Right cardiac atrium (tissue), 5 donors: ENCODE measurements around the gene TLR2. TPM values are rescaled to one million over a fixed set of nuclear protein-coding genes. Genes with fewer than 3 reads are reported as not detected.
A peak's percentile ranks its signal among the peaks of the same experiment; 100 is the strongest.

Experiments
- ATAC-seq, 2 donors: fragments of 200-7000 bp; cut with Tn5 transposase; one replicate each; pipeline versions ENCODE4 v1.8.0 to v1.9.1; 2020; ENCODE audit warnings: moderate library complexity in 2 of 2, mild to moderate bottlenecking in 1 of 2
- DNase-seq, 3 donors: peaks; one replicate each; pipeline ENCODE4 v3.0.0-alpha.2; 2020
- H3K27ac ChIP-seq: one replicate; pipeline ENCODE4 v1.5.1; 2013; ENCODE audit warnings: mild to moderate bottlenecking, low read length, control low read depth, moderate library complexity
- H3K27me3 ChIP-seq: one replicate; pipeline ENCODE4 v1.6.1; 2013; ENCODE audit not compliant: control insufficient read depth, insufficient read depth
- H3K4me1 ChIP-seq: one replicate; pipeline ENCODE4 v1.6.1; 2013; ENCODE audit warnings: low read length; ENCODE audit not compliant: control insufficient read depth, insufficient read depth
- H3K4me3 ChIP-seq: one replicate; pipeline ENCODE4 v1.5.1; 2013; ENCODE audit warnings: low read length, control low read depth
- H3K9me3 ChIP-seq: one replicate; pipeline ENCODE4 v1.6.1; 2013; ENCODE audit warnings: low read length; ENCODE audit not compliant: control insufficient read depth
- WGBS: extraction: QIAGEN DNeasy Blood & Tissue Kit; methylation state at CpG from one replicate; pipeline ENCODE4 v1.1.7; 2013; 5-methylcytosine and 5-hydroxymethylcytosine counted together
- intact Hi-C, 4 donors: fragments of 100-400 bp; cut with DNase I; formaldehyde crosslinking; loops; one replicate each; pipeline versions ENCODE4 v1.11.0 to v1.14.0; 2022 to 2023
- long read RNA-seq, 4 donors: library from polyadenylated mRNA; unstranded; transcript quantifications; one replicate each; pipeline ENCODE4 v2.0.0, GENCODE V29; 2020 to 2021
- polyA plus RNA-seq: library from polyadenylated mRNA; stranded (reverse); fragments of 200-250 nt; gene quantifications from one replicate; pipeline ENCODE4 v1.2.3, GENCODE V29; 2013
- total RNA-seq, 4 donors: library from RNA; stranded (reverse); fragmentation: NEBNext Ultra II Directional; extraction: Animal tissue kit (Norgen Biotek cat#: 25700); gene quantifications; one replicate each; pipeline ENCODE4 v1.2.1, GENCODE V29; 2021
- donor health status: healthy with polysubstance abuse.
- donor health status: DM: no; HTN: yes; CAD: no.
- donor health status: DM: no; HTN: no; CAD: no.
- donor health status: DM: no; HTN: yes; CAD: no; lungs with severe emphysema.
- donor health status: DM: yes; HTN: yes; CAD: no.

Gene TLR2, protein sequence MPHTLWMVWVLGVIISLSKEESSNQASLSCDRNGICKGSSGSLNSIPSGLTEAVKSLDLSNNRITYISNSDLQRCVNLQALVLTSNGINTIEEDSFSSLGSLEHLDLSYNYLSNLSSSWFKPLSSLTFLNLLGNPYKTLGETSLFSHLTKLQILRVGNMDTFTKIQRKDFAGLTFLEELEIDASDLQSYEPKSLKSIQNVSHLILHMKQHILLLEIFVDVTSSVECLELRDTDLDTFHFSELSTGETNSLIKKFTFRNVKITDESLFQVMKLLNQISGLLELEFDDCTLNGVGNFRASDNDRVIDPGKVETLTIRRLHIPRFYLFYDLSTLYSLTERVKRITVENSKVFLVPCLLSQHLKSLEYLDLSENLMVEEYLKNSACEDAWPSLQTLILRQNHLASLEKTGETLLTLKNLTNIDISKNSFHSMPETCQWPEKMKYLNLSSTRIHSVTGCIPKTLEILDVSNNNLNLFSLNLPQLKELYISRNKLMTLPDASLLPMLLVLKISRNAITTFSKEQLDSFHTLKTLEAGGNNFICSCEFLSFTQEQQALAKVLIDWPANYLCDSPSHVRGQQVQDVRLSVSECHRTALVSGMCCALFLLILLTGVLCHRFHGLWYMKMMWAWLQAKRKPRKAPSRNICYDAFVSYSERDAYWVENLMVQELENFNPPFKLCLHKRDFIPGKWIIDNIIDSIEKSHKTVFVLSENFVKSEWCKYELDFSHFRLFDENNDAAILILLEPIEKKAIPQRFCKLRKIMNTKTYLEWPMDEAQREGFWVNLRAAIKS
- total RNA-seq, result 10 to 100 TPM in 2 of 4 donors, 1 to 10 TPM in 2; 3.1 to 15.1 (median 10.2) TPM
- polyA plus RNA-seq, result 2.0 TPM
- long read RNA-seq, donor 1, partial matches to known transcripts, result 0 of 7 reads
- long read RNA-seq, donor 1, other reads (novel, unspliced or antisense), result 1 of 7 reads
- long read RNA-seq, donor 2, partial matches to known transcripts, result 0 of 2 reads
- long read RNA-seq, donor 2, other reads (novel, unspliced or antisense), result 1 of 2 reads
- long read RNA-seq, donor 3, full-length matches to known transcripts, result 14 of 19 reads
- long read RNA-seq, donor 3, partial matches to known transcripts, result 0 of 19 reads
- long read RNA-seq, donor 3, other reads (novel, unspliced or antisense), result 5 of 19 reads
- long read RNA-seq, donor 4, partial matches to known transcripts, result 0 of 2 reads
- long read RNA-seq, donor 4, other reads (novel, unspliced or antisense), result 2 of 2 reads

DNA sequence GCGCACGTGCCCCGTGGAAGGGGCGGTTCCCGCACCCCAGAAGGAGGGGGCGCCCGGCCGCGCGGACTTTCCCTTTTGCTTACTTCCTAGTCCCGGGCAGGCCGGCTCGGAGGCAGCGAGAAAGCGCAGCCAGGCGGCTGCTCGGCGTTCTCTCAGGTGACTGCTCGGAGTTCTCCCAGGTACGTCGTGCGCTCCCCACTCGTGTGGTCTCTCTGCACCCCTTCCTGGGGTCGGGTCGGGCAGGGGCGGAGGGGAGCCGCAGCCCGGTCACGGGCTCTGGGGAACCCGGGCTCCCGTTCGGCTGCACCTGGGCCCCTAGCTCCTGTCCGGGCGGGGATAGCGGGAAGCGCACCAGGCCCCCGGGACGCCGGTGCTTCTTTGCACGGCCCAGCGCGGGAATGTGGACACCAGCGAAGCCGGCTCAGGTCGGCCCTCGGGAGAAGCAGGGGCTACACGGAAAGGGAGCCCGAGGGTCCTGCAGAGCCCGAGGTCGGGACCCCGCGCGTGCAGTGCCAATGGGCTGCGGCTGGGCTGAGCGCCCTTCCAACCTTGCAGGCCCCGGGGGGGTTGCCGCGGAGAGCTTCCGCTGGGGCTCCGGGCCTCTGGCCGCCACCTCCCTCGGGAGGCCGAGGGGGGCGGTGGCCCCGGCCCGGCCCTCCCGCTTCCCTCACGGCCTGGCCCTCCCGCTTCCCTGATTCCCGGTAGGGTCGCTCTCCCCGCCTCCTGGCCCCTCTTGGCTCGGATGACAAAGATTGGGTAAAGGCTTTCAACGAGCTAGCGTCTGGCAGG lies at the start of gene TLR2:
Gene TLR2 (plus strand): TSS at position 99 of the 789 bp plus-strand sequence. CDS start 18,628 bp downstream, outside the sequence.
- Histone ChIP-seq H3K27me3 (no peaks in the 10 kb centered on the region), H3K4me3 (peak within 1 kb of the TSS; percentile 67), H3K27ac (no peak within 1 kb of the TSS), H3K9me3 (peaks cover 2% of the 10 kb centered on the region), H3K4me1 (no peaks in the 10 kb centered on the region)
- ATAC-seq (peak; percentile 91 to 93), DNase-seq (peak; percentile 56 to 90 (median 84))
- intact Hi-C loops, result no loop called here
- WGBS, result under 1% methylated on average over 75 of the region's 75 CpGs

DNA sequence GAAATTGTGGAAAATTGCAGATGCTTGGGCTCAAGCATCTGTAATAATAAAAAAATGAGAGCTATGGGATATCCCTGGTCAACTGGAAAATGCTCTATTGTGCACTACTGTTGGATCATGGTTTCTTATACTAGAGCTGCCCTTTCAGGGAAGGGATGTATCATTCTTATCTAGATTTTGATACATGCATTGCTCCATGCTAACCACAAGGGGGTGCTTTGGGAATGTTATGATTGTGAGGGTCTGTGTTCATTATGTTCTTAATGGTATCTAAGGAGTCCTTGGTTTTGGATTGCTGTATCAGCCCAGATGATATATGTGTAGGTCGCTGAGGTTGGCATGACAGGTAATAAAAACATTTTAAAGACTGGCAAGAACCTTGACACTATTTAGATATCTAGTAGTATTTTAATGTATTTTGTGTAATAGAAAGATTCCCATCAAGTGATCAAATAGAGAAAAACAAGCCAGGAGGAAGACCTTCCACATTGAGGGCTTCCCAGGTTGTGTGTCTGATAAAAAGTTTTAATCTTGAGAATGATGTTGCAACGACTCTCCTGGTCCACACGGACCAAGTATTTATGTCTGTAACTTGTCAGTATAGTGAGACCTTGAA lies 49.2 kb upstream of the TLR2 start:
- ATAC-seq, result peak in 1 of 2 donors; percentile 44
- 79% methylated on average over 3 of the region's 3 CpGs for WGBS

DNA sequence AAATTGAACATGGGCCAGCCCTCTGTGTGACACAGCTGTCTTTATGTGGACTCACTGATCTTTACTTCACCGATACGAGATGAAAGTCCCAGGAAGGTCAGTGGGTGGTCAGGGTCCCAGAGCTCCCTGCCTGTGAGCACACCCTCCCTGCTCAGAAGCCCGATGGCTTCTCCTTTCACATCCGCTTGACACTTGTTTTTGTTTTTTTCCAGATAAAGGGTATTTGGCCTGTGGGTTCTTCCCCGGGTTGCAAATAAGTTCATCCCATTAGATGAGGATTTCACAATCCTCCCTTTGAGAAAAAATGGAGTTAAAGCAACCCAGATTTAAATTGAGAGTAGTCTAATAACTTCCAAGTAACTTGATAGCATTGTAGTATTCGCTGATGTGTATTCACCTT lies 48.2 kb upstream of the TLR2 start:
- no peaks in the 10 kb centered on the region for H3K27me3 ChIP-seq
- no peak overlapping the region for H3K4me3 ChIP-seq
- no peak for ATAC-seq
- DNase-seq, result no peak
- H3K27ac ChIP-seq, result no peak overlapping the region
- 53% methylated on average over 6 of the region's 6 CpGs for WGBS
- H3K9me3 ChIP-seq, result no peaks in the 10 kb centered on the region
- intact Hi-C loops, result loop anchor here in 1 of 4 donors (5.0 kb wide), 1 partner anchor 111 kb away; no protein-coding TSS in a partner anchor
- H3K4me1 ChIP-seq, result no peaks in the 10 kb centered on the region

More for the DNA sequence above, 49.2 kb upstream of the TLR2 start:
- intact Hi-C loops, result loop anchor here in 2 of 4 donors (5.0 kb wide), 2 partner anchors 112 to 122 kb away; no protein-coding TSS in a partner anchor
- no peak overlapping the region for H3K4me3 ChIP-seq
- no peaks in the 10 kb centered on the region for H3K9me3 ChIP-seq
- H3K27ac ChIP-seq, result no peak overlapping the region
- no peaks in the 10 kb centered on the region for H3K27me3 ChIP-seq
- no peaks in the 10 kb centered on the region for H3K4me1 ChIP-seq
- no peak for DNase-seq

DNA sequence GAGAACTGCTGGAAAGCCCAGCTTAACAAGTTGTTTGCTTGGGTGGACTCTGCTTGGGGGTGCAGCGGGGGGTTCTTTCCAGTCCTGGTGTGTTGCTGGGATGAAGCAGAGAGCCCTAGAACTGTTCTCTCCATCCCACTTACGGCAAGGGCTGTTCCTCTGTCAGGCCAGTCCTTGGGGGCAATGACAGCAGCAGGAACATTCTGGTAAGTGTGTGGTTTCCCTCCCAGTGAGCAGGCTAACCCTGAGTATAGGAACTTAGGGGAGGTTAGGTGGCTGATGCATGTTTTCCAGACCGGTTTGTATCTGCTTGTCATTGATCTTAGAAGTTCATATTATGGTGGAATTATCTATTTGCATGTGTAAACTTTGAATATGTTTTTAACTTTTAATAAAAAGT lies 46.9 kb upstream of the TLR2 start:
- no peak for ATAC-seq
- intact Hi-C loops, result loop anchor here in 1 of 4 donors (5.0 kb wide), 1 partner anchor 110 kb away; no protein-coding TSS in a partner anchor
- Histone ChIP-seq H3K27ac (no peak overlapping the region), H3K4me3 (no peak overlapping the region), H3K9me3 (no peaks in the 10 kb centered on the region), H3K27me3 (no peaks in the 10 kb centered on the region), H3K4me1 (no peaks in the 10 kb centered on the region)
- 89% methylated on average over 3 of the region's 3 CpGs for WGBS
- DNase-seq, result no peak

DNA sequence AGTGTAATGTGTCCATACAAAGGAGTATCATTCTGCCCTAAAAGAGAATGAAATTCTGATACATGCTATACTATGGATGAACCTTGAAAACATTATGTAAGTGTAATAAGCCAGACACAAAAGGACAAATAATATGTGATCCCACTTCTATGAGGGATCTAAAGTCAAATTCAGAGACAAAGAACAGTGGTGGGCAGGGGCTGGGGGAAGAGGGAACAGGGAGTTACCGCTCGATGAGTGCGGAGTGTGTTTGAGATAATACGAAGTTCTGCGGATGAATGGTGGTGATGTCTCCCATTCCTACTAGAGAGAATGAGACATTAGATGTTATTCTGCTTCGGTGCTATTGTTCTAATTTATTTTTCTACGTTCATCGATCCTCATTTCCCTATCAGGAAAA lies 46.1 kb upstream of the TLR2 start:
- Histone ChIP-seq H3K9me3 (no peaks in the 10 kb centered on the region), H3K4me1 (no peaks in the 10 kb centered on the region), H3K27me3 (no peaks in the 10 kb centered on the region), H3K27ac (no peak overlapping the region), H3K4me3 (no peak overlapping the region)
- intact Hi-C loops, result loop anchor here in 1 of 4 donors (5.0 kb wide), 1 partner anchor 109 kb away; no protein-coding TSS in a partner anchor
- 89% methylated on average over 8 of the region's 8 CpGs for WGBS
- no peak for DNase-seq
- ATAC-seq, result no peak

DNA sequence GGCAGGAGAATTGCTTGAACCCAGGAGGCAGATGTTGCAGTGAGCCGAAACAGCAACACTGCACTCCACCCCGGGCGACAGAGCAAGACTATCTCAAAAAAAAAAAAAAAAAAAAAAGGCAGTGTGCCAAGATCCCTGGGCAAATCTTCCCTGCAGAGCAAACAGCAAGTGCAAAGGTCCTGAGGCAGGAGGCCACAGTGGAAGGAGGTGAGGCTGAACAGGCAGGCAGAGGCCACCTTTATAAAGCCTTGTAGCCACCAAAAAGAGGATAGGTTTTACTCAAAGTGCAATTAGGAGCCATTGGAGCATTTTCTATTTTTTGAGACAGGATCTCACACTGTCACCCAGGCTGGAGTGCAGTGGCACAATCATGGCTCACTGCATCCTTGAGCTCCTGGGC lies 45.1 kb upstream of the TLR2 start:
- intact Hi-C loops, result loop anchor here in 1 of 4 donors (5.0 kb wide), 1 partner anchor 108 kb away; no protein-coding TSS in a partner anchor
- Histone ChIP-seq H3K9me3 (no peaks in the 10 kb centered on the region), H3K27ac (no peak overlapping the region), H3K4me3 (no peak overlapping the region), H3K27me3 (no peaks in the 10 kb centered on the region), H3K4me1 (no peaks in the 10 kb centered on the region)
- DNase-seq (no peak), ATAC-seq (no peak)
- WGBS, result 80% methylated on average over 3 of the region's 3 CpGs

DNA sequence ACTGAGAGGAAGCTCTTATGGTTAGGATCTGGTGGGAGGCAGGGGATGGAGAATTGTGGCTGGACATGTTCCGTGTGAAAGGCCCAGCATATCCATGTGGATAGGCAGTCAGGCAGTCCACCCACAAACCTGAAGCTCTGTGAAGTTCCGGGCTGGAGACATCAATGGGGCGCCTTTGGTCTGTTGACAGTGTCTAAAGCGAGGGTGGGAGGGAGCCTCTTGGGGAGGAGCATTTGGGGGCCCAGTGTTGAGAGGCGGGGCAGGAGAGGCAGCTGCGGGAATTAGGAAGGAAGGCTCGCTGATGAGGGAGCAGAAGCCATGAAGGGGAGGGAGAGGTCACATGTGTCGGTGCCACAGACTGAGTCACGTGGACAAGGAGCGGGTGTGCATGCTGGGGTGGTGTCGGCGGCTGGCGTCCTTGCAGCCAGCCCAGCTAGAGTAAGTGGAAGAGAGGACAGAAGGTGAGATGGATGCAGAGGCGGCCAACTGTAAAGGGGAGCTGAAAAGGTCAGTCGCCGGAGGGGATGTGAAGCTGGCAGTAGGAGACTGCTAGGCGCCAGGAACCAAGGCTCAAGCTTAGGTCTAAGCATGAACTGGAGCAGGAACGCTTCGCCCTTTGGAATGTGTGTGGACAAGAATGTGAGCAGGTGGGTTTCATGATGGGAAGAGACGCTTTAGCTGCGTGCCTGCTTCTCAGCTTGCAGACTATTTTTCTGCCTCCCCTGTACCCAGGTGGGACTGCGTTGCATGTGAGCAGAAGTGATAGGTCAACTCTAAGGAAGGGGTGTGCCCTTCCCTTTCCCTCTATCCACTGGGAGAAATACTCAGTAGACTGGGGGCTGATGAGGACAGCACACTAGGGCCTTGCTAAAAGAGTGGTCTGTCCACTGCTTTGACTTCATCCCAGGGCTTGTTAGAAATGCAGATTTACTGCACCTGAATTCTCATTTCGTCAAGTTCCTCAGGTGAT lies 44.0 kb upstream of the TLR2 start:
- 57% methylated on average over 23 of the region's 23 CpGs for WGBS
- H3K27me3 ChIP-seq, result no peaks in the 10 kb centered on the region

DNA sequence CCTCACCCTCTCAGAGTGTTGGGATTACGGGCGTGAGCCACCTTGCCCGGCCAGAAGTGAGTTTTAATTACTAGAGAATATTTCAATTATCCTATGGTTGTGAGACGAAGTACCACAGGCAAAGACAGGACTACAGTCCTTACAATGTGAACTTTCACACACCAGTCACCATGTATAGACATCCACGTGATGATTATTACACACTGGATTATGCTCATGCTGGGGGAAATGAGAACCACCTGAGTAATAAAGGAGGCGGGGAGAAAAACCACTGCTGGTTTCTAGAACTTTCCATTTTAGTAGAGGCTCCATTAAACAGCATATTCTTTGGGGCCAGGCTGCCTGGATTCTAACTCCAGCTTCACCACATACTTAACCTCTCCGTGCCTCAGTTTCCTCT lies 42.5 kb upstream of the TLR2 start:
- H3K4me3 ChIP-seq, result no peak overlapping the region
- WGBS, result 85% methylated on average over 7 of the region's 7 CpGs
- intact Hi-C loops, result no loop called here
- H3K4me1 ChIP-seq, result no peaks in the 10 kb centered on the region
- DNase-seq (no peak), ATAC-seq (no peak)
- H3K27me3 ChIP-seq, result no peaks in the 10 kb centered on the region
- H3K27ac ChIP-seq, result no peak overlapping the region
- H3K9me3 ChIP-seq, result no peaks in the 10 kb centered on the region

More for the DNA sequence above, 44.0 kb upstream of the TLR2 start:
- peak in 2 of 3 donors; percentile 49 to 67 for DNase-seq
- H3K9me3 ChIP-seq, result no peaks in the 10 kb centered on the region
- intact Hi-C loops, result loop anchor here in 1 of 4 donors (5.0 kb wide), 1 partner anchor 107 kb away; no protein-coding TSS in a partner anchor
- no peaks in the 10 kb centered on the region for H3K4me1 ChIP-seq
- peak; percentile 63 to 76 for ATAC-seq
- H3K27ac ChIP-seq, result no peak overlapping the region
- no peak overlapping the region for H3K4me3 ChIP-seq
